Tibial nerve (tissue), 4 donors: ENCODE results near the gene LEAP2. TPM values are rescaled to one million over a fixed set of nuclear protein-coding genes. Genes with fewer than 3 reads are reported as not detected.
A peak's percentile ranks its signal among the peaks of the same experiment; 100 is the strongest.

ENCODE experiments used
- DNase-seq, 2 donors: peaks; one replicate each; pipeline ENCODE4 v3.0.0-alpha.2; 2019; ENCODE audit warnings: low spot score in 2 of 2
- H3K27ac ChIP-seq, 4 donors: fragments of 200-600 bp; sonication (generic) in 3 of 4; one replicate each; pipeline ENCODE4 v1.5.1; 2017 to 2019; ENCODE audit warnings: mild to moderate bottlenecking in 1 of 4
- H3K27me3 ChIP-seq, 2 donors: fragments of 200-600 bp; sonication (generic) in 1 of 2; one replicate each; pipeline versions ENCODE4 v1.5.1 to v1.6.0; 2017 to 2019
- H3K36me3 ChIP-seq, 3 donors: fragments of 200-600 bp; sonication (generic); one replicate each; pipeline ENCODE4 v1.5.1; 2018 to 2019
- H3K4me1 ChIP-seq, 4 donors: fragments of 200-600 bp; sonication (generic) in 3 of 4; one replicate each; pipeline ENCODE4 v1.5.1; 2017 to 2019
- H3K4me3 ChIP-seq, 4 donors: fragments of 200-600 bp; sonication (generic) in 3 of 4; one replicate each; pipeline ENCODE4 v1.5.1; 2017 to 2019; ENCODE audit warnings: mild to moderate bottlenecking in 1 of 4, moderate library complexity in 1 of 4
- H3K9me3 ChIP-seq, 4 donors: fragments of 200-600 bp; sonication (generic) in 3 of 4; one replicate each; pipeline ENCODE4 v1.5.1; 2017 to 2019
- CTCF ChIP-seq, 5 experiments: fragments of 200-600 bp in 3 of 5; fragments of 450-650 bp in 2 of 5; sonication (generic) in 3 of 5; IDR thresholded peaks; one replicate each; pipeline ENCODE4 v1.5.1; 2016 to 2019; ENCODE audit warnings: antibody characterized with exemption in 5 of 5, mild to moderate bottlenecking in 3 of 5, moderate library complexity in 2 of 5
- EP300 ChIP-seq, 2 donors: sonication (generic); formaldehyde crosslinking; IDR thresholded peaks; one replicate each; pipeline ENCODE4 v1.6.1; 2017; ENCODE audit warnings: antibody characterized with exemption in 2 of 2, mild to moderate bottlenecking in 1 of 2
- POLR2A ChIP-seq, 2 donors: fragments of 450-650 bp; IDR thresholded peaks; one replicate each; pipeline ENCODE4 v1.6.1; 2017; ENCODE audit warnings: antibody characterized with exemption in 2 of 2, mild to moderate bottlenecking in 2 of 2, moderate library complexity in 2 of 2
- WGBS, 2 donors: methylation state at CpG; one replicate each; pipeline ENCODE4 v1.1.5; 2018; 5-methylcytosine and 5-hydroxymethylcytosine counted together
- total RNA-seq, 4 donors: library from RNA; depleted of rRNA; stranded (reverse); fragments of >200 nt; gene quantifications; one replicate each; pipeline ENCODE4 v1.1.0, GENCODE V29; 2016

LEAP2 gene
- total RNA-seq, 4 donors from 2014 or later: 1.7 to 3.9 (median 2.5) TPM

GRCh38 chr5:132830436-132831094 lies 42.9 kb upstream of the LEAP2 start, which contains the start of gene SHROOM1:
SHROOM1 (minus strand) TSS chr5:132830647; CDS start chr5:132826140, 4,507 bp downstream.
- H3K4me3 ChIP-seq: peak within 1 kb of the TSS; percentile 48 to 84 (median 74)
- DNase-seq: no peak
- H3K9me3 ChIP-seq: no peaks in the 10 kb centered on the region
- peaks cover 0 to 2% (median 0%) of the 10 kb centered on the region in 3 donors for H3K36me3 ChIP-seq
- peak in 1 of 2 donors; percentile 46 for TF ChIP-seq EP300 (IDR thresholded peaks at IDR 0.05)
- no peak for TF ChIP-seq CTCF (IDR thresholded peaks at IDR 0.05)
- TF ChIP-seq POLR2A (IDR thresholded peaks at IDR 0.05): peak in 1 of 2 donors; percentile 34
- H3K27me3 ChIP-seq: peaks cover 0 to 50% of the 10 kb centered on the region in 2 donors
- WGBS, 2 donors: 5% methylated on average over 23 to 36 of the region's 78 CpGs
- peaks cover 0 to 35% (median 15%) of the 10 kb centered on the region in 4 donors for H3K4me1 ChIP-seq
- peak within 1 kb of the TSS; percentile 73 to 90 (median 80) for H3K27ac ChIP-seq

GRCh38 chr5:132831095-132831860 lies 42.2 kb upstream of the LEAP2 start:
- peak overlapping the region; percentile 73 to 90 (median 80) for H3K27ac ChIP-seq
- H3K36me3 ChIP-seq: no peaks in the 10 kb centered on the region
- DNase-seq: no peak
- peaks cover 0 to 43% of the 10 kb centered on the region in 2 donors for H3K27me3 ChIP-seq
- H3K4me1 ChIP-seq: peaks cover 0 to 29% (median 12%) of the 10 kb centered on the region in 4 donors
- WGBS, 2 donors: 81 to 83% methylated on average over 13 to 14 of the region's 15 CpGs
- TF ChIP-seq POLR2A (IDR thresholded peaks at IDR 0.05) (no peak), EP300 (IDR thresholded peaks at IDR 0.05) (no peak), CTCF (IDR thresholded peaks at IDR 0.05) (no peak)
- H3K4me3 ChIP-seq: peak overlapping the region in 2 of 4 donors; percentile 68 to 80
- no peaks in the 10 kb centered on the region for H3K9me3 ChIP-seq

- TF ChIP-seq CTCF (IDR thresholded peaks at IDR 0.05) (no peak), EP300 (IDR thresholded peaks at IDR 0.05) (no peak), POLR2A (IDR thresholded peaks at IDR 0.05) (no peak)
- Histone ChIP-seq H3K36me3 (no peaks in the 10 kb centered on the region), H3K27me3 (peaks cover 0 to 31% of the 10 kb centered on the region in 2 donors), H3K27ac (no peak overlapping the region), H3K4me1 (peaks cover 0 to 20% (median 11%) of the 10 kb centered on the region in 4 donors), H3K9me3 (no peaks in the 10 kb centered on the region), H3K4me3 (no peak overlapping the region)
- whole genome bisulfite sequencing, 2 donors: 87 to 89% methylated on average over 5 of the region's 5 CpGs
- DNase-seq: no peak
These were observed 40.9 kb upstream of the LEAP2 start for GRCh38 chr5:132832612-132833011.

- TF ChIP-seq CTCF (IDR thresholded peaks at IDR 0.05) (no peak), POLR2A (IDR thresholded peaks at IDR 0.05) (no peak), EP300 (IDR thresholded peaks at IDR 0.05) (no peak)
- DNase-seq: no peak
- Histone ChIP-seq H3K9me3 (no peaks in the 10 kb centered on the region), H3K27ac (no peak overlapping the region), H3K4me3 (no peak overlapping the region), H3K36me3 (no peaks in the 10 kb centered on the region), H3K4me1 (peaks cover 0 to 15% (median 11%) of the 10 kb centered on the region in 4 donors), H3K27me3 (peaks cover 0 to 19% of the 10 kb centered on the region in 2 donors)
- WGBS, 2 donors: 96 to 98% methylated on average over 3 of the region's 3 CpGs
These were observed 39.4 kb upstream of the LEAP2 start for GRCh38 chr5:132834057-132834456.

GRCh38 chr5:132836852-132837251 lies 36.6 kb upstream of the LEAP2 start:
- Histone ChIP-seq H3K27me3 (no peaks in the 10 kb centered on the region), H3K36me3 (no peaks in the 10 kb centered on the region), H3K4me1 (no peaks in the 10 kb centered on the region), H3K9me3 (no peaks in the 10 kb centered on the region), H3K4me3 (no peak overlapping the region), H3K27ac (no peak overlapping the region)
- no peak for DNase-seq
- TF ChIP-seq POLR2A (IDR thresholded peaks at IDR 0.05): no peak
- no peak for TF ChIP-seq CTCF (IDR thresholded peaks at IDR 0.05)
- TF ChIP-seq EP300 (IDR thresholded peaks at IDR 0.05): no peak
- 96 to 100% methylated on average over 1 of the region's 1 CpG for WGBS, 2 donors
